ENCODE data around the gene HRCT1. TPM values are rescaled to one million over a fixed set of nuclear protein-coding genes. Genes with fewer than 3 reads are reported as not detected.
"Not testable (repeated sequence)": the region's sequence is repeated elsewhere in the genome, so short reads cannot be mapped to it uniquely, and the experiment has no call there.

Gene HRCT1
- total and polyA plus RNA-seq, 2 of the 4 experiments (the other 2 are of a cell fraction), result 1.1 to 3.9 TPM

- H3K4me2 ChIP-seq (ENCODE audit: low read depth, low read length); H3K56ac ChIP-seq (ENCODE audit: extremely low read depth, insufficient read depth, low read length); dilution Hi-C loops (cut with HindIII; ENCODE audit: low sequenced_read_pairs, unreplicated experiment); H3K27ac ChIP-seq (ENCODE audit: insufficient read depth, low read length); H3K14ac ChIP-seq (replicated peaks; ENCODE audit: low read depth, low read length); POLR2A ChIA-PET (ENCODE audit: unreplicated experiment); H2AK9ac ChIP-seq (replicated peaks; ENCODE audit: low read depth, low read length, poor library complexity); H4K5ac ChIP-seq (ENCODE audit: low read depth, low read length); H2AFZ ChIP-seq (replicated peaks; ENCODE audit: low read length, poor library complexity); H3K4ac ChIP-seq (ENCODE audit: low read depth, low read length); ATAC-seq (ENCODE audit: low read depth); H3K23ac ChIP-seq (ENCODE audit: low read depth, low read length); H4K8ac ChIP-seq (ENCODE audit: low read depth in 2 of 2, low read length in 2 of 2); H2BK15ac ChIP-seq (ENCODE audit: low read depth, low read length); intact Hi-C loops (cut with micrococcal nuclease); H2AK5ac ChIP-seq (ENCODE audit: low read depth, low read length); H4K91ac ChIP-seq (ENCODE audit: insufficient read depth, low read depth, low read length); H3K9me3 ChIP-seq (ENCODE audit: control insufficient read depth, insufficient read depth, low read length); H4K20me1 ChIP-seq (ENCODE audit: insufficient read depth, low read length); H3K4me3 ChIP-seq (ENCODE audit: insufficient read depth, low read depth, low read length); BruUV-seq (replicated peaks); H3K9me1 ChIP-seq (ENCODE audit: insufficient read depth, low read length); H3K4me1 ChIP-seq (ENCODE audit: control insufficient read depth, insufficient read depth, low read length); H2BK120ac ChIP-seq (ENCODE audit: low read depth, low read length); H2BK20ac ChIP-seq (ENCODE audit: low read depth, low read length); H3K18ac ChIP-seq (ENCODE audit: low read depth, low read length); DNase-seq; in situ Hi-C loops (cut with MboI; ENCODE audit: low sequenced_read_pairs); H3K79me1 ChIP-seq (ENCODE audit: low read depth in 1 of 2, low read length in 2 of 2); H3K9ac ChIP-seq (ENCODE audit: low read depth, low read length); H2BK5ac ChIP-seq (ENCODE audit: low read depth, low read length, poor library complexity, severe bottlenecking); H3K36me3 ChIP-seq (ENCODE audit: control insufficient read depth, insufficient read depth, low read length): not testable (repeated sequence)
- CTCF ChIA-PET, result interaction anchor here (0.6 to 2.4 kb wide), 3 partner anchors 15 to 48 kb away, joined by 3 to 7 read pairs (median 3); no protein-coding TSS in a partner anchor
- peaks cover 30% of the 10 kb centered on the region for H3K27me3 ChIP-seq (ENCODE audit: control insufficient read depth, insufficient read depth, low read length)
- WGBS, 2 experiments (ENCODE audit: extremely low coverage in 2 of 2, insufficient read length in 1 of 2), result no CpG with 5 or more reads among the region's 7 CpGs
These were observed 8.5 kb upstream of the HRCT1 start for GRCh38 chr9:35897376-35898099.

Data from IMR-90 (cell line).